Progenitor cell of endocrine pancreas (in vitro differentiated cells): ENCODE results near the gene TMEM100. TPM values are rescaled to one million over a fixed set of nuclear protein-coding genes. Genes with fewer than 3 reads are reported as not detected.

ENCODE experiments used
- DNase-seq: peaks from one replicate; pipeline ENCODE4 v3.0.0; 2021; ENCODE audit warnings: low spot score; ENCODE audit not compliant: unreplicated experiment
- H3K27ac Mint-ChIP-seq: 2 replicates; pipeline ENCODE4 v1.8.0; 2021; ENCODE audit warnings: mild to moderate bottlenecking, moderate library complexity, mixed read lengths
- H3K27me3 Mint-ChIP-seq: 2 replicates; pipeline ENCODE4 v1.8.0; 2021; ENCODE audit warnings: mixed read lengths
- H3K36me3 Mint-ChIP-seq: 2 replicates; pipeline ENCODE4 v1.8.0; 2022; ENCODE audit warnings: mixed read lengths; ENCODE audit not compliant: insufficient read depth
- H3K4me1 Mint-ChIP-seq: 2 replicates; pipeline ENCODE4 v1.8.0; 2021; ENCODE audit warnings: low read depth, mixed read lengths
- H3K4me3 Mint-ChIP-seq: 2 replicates; pipeline ENCODE4 v1.8.0; 2021; ENCODE audit warnings: low read depth, mild to moderate bottlenecking, moderate library complexity, mixed read lengths
- H3K9me3 Mint-ChIP-seq: 2 replicates; pipeline ENCODE4 v1.8.0; 2021; ENCODE audit warnings: low read depth, mixed read lengths
- CTCF ChIP-seq: fragments of 200-600 bp; sonication (generic); IDR thresholded peaks from one replicate; pipeline ENCODE4 v1.5.0; 2021; ENCODE audit warnings: antibody characterized with exemption, mild to moderate bottlenecking; ENCODE audit not compliant: unreplicated experiment
- total RNA-seq: library from RNA; stranded (reverse); gene quantifications from 2 replicates; pipeline ENCODE4 v1.2.1, GENCODE V29; 2021

The TMEM100 gene
- total RNA-seq, 1 donor from 2014 or later = 1.1 TPM

- Mint-ChIP-seq H3K27me3 (peaks cover 6% of the 10 kb centered on the region), H3K27ac (no peak overlapping the region), H3K4me1 (no peaks in the 10 kb centered on the region), H3K9me3 (peaks cover 1% of the 10 kb centered on the region), H3K4me3 (no peak overlapping the region), H3K36me3 (no peaks in the 10 kb centered on the region)
- no peak for TF ChIP-seq CTCF
- no peak for DNase-seq
Observed at GRCh38 chr17:55681342-55681700, 41.3 kb downstream of the TMEM100 start.

- Mint-ChIP-seq H3K36me3 (no peaks in the 10 kb centered on the region), H3K4me3 (no peak overlapping the region), H3K27me3 (peaks cover 6% of the 10 kb centered on the region), H3K4me1 (no peaks in the 10 kb centered on the region), H3K9me3 (no peaks in the 10 kb centered on the region), H3K27ac (no peak overlapping the region)
- no peak for DNase-seq
- no peak for TF ChIP-seq CTCF
Observed at GRCh38 chr17:55680686-55681341, 41.9 kb downstream of the TMEM100 start.

- Mint-ChIP-seq H3K36me3 (no peaks in the 10 kb centered on the region), H3K4me1 (no peaks in the 10 kb centered on the region), H3K27ac (no peak overlapping the region), H3K27me3 (no peaks in the 10 kb centered on the region), H3K4me3 (no peak overlapping the region), H3K9me3 (no peaks in the 10 kb centered on the region)
- TF ChIP-seq CTCF = no peak
- no peak for DNase-seq
Observed at GRCh38 chr17:55677446-55677845, 45.2 kb downstream of the TMEM100 start.

GRCh38 chr17:55676274-55676673 is 46.4 kb downstream of the TMEM100 start:
- Mint-ChIP-seq H3K9me3 (no peaks in the 10 kb centered on the region), H3K4me3 (no peak overlapping the region), H3K4me1 (no peaks in the 10 kb centered on the region), H3K36me3 (no peaks in the 10 kb centered on the region), H3K27me3 (no peaks in the 10 kb centered on the region), H3K27ac (no peak overlapping the region)
- TF ChIP-seq CTCF = no peak
- no peak for DNase-seq

GRCh38 chr17:55673743-55674506 is 48.7 kb downstream of the TMEM100 start:
- Mint-ChIP-seq H3K27me3 (peaks cover 8% of the 10 kb centered on the region), H3K4me1 (no peaks in the 10 kb centered on the region), H3K36me3 (no peaks in the 10 kb centered on the region), H3K9me3 (no peaks in the 10 kb centered on the region), H3K27ac (no peak overlapping the region), H3K4me3 (no peak overlapping the region)
- TF ChIP-seq CTCF = no peak
- DNase-seq = no peak
